GM19240 (cell line): Measurements from ENCODE around the gene HEMGN.
A peak's percentile ranks its signal among the peaks of the same experiment; 100 is the strongest.

Experiments
- DNase-seq: peaks from one replicate; pipeline ENCODE4 v3.0.0; 2011; ENCODE audit warnings: low spot score; ENCODE audit not compliant: insufficient read length

HEMGN gene

GRCh38 chr9:97933297-97933998, 4.5 kb downstream of the HEMGN start:
- no peak for DNase-seq

GRCh38 chr9:97930972-97931371, 7.0 kb downstream of the HEMGN start:
- DNase-seq: no peak

- no peak for DNase-seq
Measured at GRCh38 chr9:97928986-97929604, 8.9 kb downstream of the HEMGN start.

- DNase-seq: no peak
Measured at GRCh38 chr9:97925497-97926334, 12.3 kb downstream of the HEMGN start.

- DNase-seq: no peak
Measured at GRCh38 chr9:97924386-97924785, 13.6 kb downstream of the HEMGN start.

GRCh38 chr9:97923529-97924108, 14.4 kb downstream of the HEMGN start:
- no peak for DNase-seq

- peak; percentile 65 for DNase-seq
Measured at GRCh38 chr9:97921959-97922724, 15.8 kb downstream of the HEMGN start, which contains the start of gene TRMO. TSS of gene TRMO (minus strand) at chr9:97922500. CDS start at chr9:97922493, 7 bp downstream.

- no peak for DNase-seq
Measured at GRCh38 chr9:97919217-97919813, 18.7 kb downstream of the HEMGN start.

- DNase-seq: no peak
Measured at GRCh38 chr9:97918611-97919010, 19.4 kb downstream of the HEMGN start.

- no peak for DNase-seq
Measured at GRCh38 chr9:97911970-97912369, 26.0 kb downstream of the HEMGN start.

- no peak for DNase-seq
Measured at GRCh38 chr9:97911528-97911927, 26.4 kb downstream of the HEMGN start.

- DNase-seq: no peak
Measured at GRCh38 chr9:97910357-97910756, 27.6 kb downstream of the HEMGN start.

- DNase-seq: no peak
Measured at GRCh38 chr9:97908705-97909104, 29.3 kb downstream of the HEMGN start.

- no peak for DNase-seq
Measured at GRCh38 chr9:97907632-97908031, 30.3 kb downstream of the HEMGN start.

- DNase-seq: no peak
Measured at GRCh38 chr9:97907046-97907445, 30.9 kb downstream of the HEMGN start.

GRCh38 chr9:97906236-97906831, 31.6 kb downstream of the HEMGN start:
- DNase-seq: no peak

GRCh38 chr9:97905228-97905627, 32.7 kb downstream of the HEMGN start:
- DNase-seq: no peak

GRCh38 chr9:97904725-97905124, 33.2 kb downstream of the HEMGN start:
- DNase-seq: no peak

- no peak for DNase-seq
Measured at GRCh38 chr9:97903177-97903576, 34.8 kb downstream of the HEMGN start.
